22Rv1 (cell line): ENCODE measurements around the gene SNX3.

Experiments
- CTCF ChIP-seq: fragments of 450-650 bp; IDR thresholded peaks from 2 replicates; pipeline ENCODE4 v1.5.1; 2017; ENCODE audit warnings: mild to moderate bottlenecking
- ZFX ChIP-seq: fragments of 450-650 bp; IDR thresholded peaks from 2 replicates; pipeline ENCODE4 v1.6.1; 2017; ENCODE audit warnings: antibody characterized with exemption, borderline replicate concordance

- TF ChIP-seq CTCF (no peak), ZFX (no peak)
Observed at GRCh38 chr6:108294297-108294726, 33.5 kb upstream of the SNX3 start.
